ENCODE results near the gene SLC35E2B. TPM values are rescaled to one million over a fixed set of nuclear protein-coding genes. Genes with fewer than 3 reads are reported as not detected.

The SLC35E2B gene
- total RNA-seq, 1 donor from 2014 or later = 45.1 TPM

- no peak overlapping the region for H3K27ac ChIP-seq (ENCODE audit: low read depth, low read length)
- TF ChIP-seq EZH2 (IDR thresholded peaks at IDR 0.05; ENCODE audit: insufficient read depth, low read length) = no peak
- TF ChIP-seq CTCF (IDR thresholded peaks at IDR 0.05; ENCODE audit: insufficient read depth, low read depth, low read length) = no peak
- H3K4me1 ChIP-seq (ENCODE audit: insufficient read depth, low read length) = peaks cover 9% of the 10 kb centered on the region
- Mint-ChIP-seq H3K4me3 (ENCODE audit: unreplicated experiment) (no peak overlapping the region), H3K36me3 (ENCODE audit: low read depth, unreplicated experiment) (no peaks in the 10 kb centered on the region), H3K9me3 (ENCODE audit: unreplicated experiment) (no peaks in the 10 kb centered on the region), H3K27me3 (ENCODE audit: low read depth, unreplicated experiment) (no peaks in the 10 kb centered on the region), H3K4me1 (ENCODE audit: low read depth, unreplicated experiment) (peaks cover 8% of the 10 kb centered on the region), H3K27ac (ENCODE audit: unreplicated experiment) (no peak overlapping the region)
- H3K79me2 ChIP-seq (ENCODE audit: insufficient read depth, low read length) = no peaks in the 10 kb centered on the region
- H3K4me3 ChIP-seq (ENCODE audit: insufficient read depth, low read depth, low read length) = no peak overlapping the region
- no peaks in the 10 kb centered on the region for H3K9me3 ChIP-seq (ENCODE audit: insufficient read depth, low read depth, low read length)
- no peak overlapping the region for H3K4me2 ChIP-seq (ENCODE audit: low read length)
- H2AFZ ChIP-seq (ENCODE audit: low read depth, low read length) = no peak overlapping the region
- no peaks in the 10 kb centered on the region for H3K27me3 ChIP-seq (ENCODE audit: insufficient read depth, low read length)
- no peaks in the 10 kb centered on the region for H3K36me3 ChIP-seq (ENCODE audit: insufficient read depth, low read length)
- DNase-seq (ENCODE audit: low read depth) (no peak), FAIRE-seq (no peak)
- H4K20me1 ChIP-seq (ENCODE audit: insufficient read depth, low read length) = peaks cover 45% of the 10 kb centered on the region
- no peak overlapping the region for H3K9ac ChIP-seq (ENCODE audit: low read length)
Measured at GRCh38 chr1:1623631-1624442, 68.8 kb downstream of the SLC35E2B start.

GRCh38 chr1:1623181-1623630, 69.4 kb downstream of the SLC35E2B start:
- H3K4me3 Mint-ChIP-seq (ENCODE audit: unreplicated experiment) = no peak overlapping the region
- H2AFZ ChIP-seq (ENCODE audit: low read depth, low read length) = no peak overlapping the region
- DNase-seq (ENCODE audit: low read depth) (no peak), FAIRE-seq (no peak)
- no peaks in the 10 kb centered on the region for H3K9me3 ChIP-seq (ENCODE audit: insufficient read depth, low read depth, low read length)
- no peak overlapping the region for H3K4me2 ChIP-seq (ENCODE audit: low read length)
- no peak overlapping the region for H3K27ac Mint-ChIP-seq (ENCODE audit: unreplicated experiment)
- H3K27ac ChIP-seq (ENCODE audit: low read depth, low read length) = no peak overlapping the region
- H3K4me3 ChIP-seq (ENCODE audit: insufficient read depth, low read depth, low read length) = no peak overlapping the region
- peaks cover 8% of the 10 kb centered on the region for H3K4me1 Mint-ChIP-seq (ENCODE audit: low read depth, unreplicated experiment)
- H3K27me3 Mint-ChIP-seq (ENCODE audit: low read depth, unreplicated experiment) = no peaks in the 10 kb centered on the region
- no peaks in the 10 kb centered on the region for H3K9me3 Mint-ChIP-seq (ENCODE audit: unreplicated experiment)
- peaks cover 50% of the 10 kb centered on the region for H4K20me1 ChIP-seq (ENCODE audit: insufficient read depth, low read length)
- H3K79me2 ChIP-seq (ENCODE audit: insufficient read depth, low read length) = peaks cover 6% of the 10 kb centered on the region
- TF ChIP-seq EZH2 (IDR thresholded peaks at IDR 0.05; ENCODE audit: insufficient read depth, low read length) (no peak), CTCF (IDR thresholded peaks at IDR 0.05; ENCODE audit: insufficient read depth, low read depth, low read length) (no peak)
- peaks cover 9% of the 10 kb centered on the region for H3K4me1 ChIP-seq (ENCODE audit: insufficient read depth, low read length)
- no peaks in the 10 kb centered on the region for H3K36me3 Mint-ChIP-seq (ENCODE audit: low read depth, unreplicated experiment)
- H3K27me3 ChIP-seq (ENCODE audit: insufficient read depth, low read length) = no peaks in the 10 kb centered on the region
- no peaks in the 10 kb centered on the region for H3K36me3 ChIP-seq (ENCODE audit: insufficient read depth, low read length)
- H3K9ac ChIP-seq (ENCODE audit: low read length) = no peak overlapping the region

- Histone ChIP-seq H3K4me2 (ENCODE audit: low read length) (no peak overlapping the region), H3K27ac (ENCODE audit: low read depth, low read length) (no peak overlapping the region), H2AFZ (ENCODE audit: low read depth, low read length) (no peak overlapping the region), H4K20me1 (ENCODE audit: insufficient read depth, low read length) (peaks cover 54% of the 10 kb centered on the region), H3K79me2 (ENCODE audit: insufficient read depth, low read length) (peaks cover 10% of the 10 kb centered on the region), H3K9ac (ENCODE audit: low read length) (no peak overlapping the region), H3K9me3 (ENCODE audit: insufficient read depth, low read depth, low read length) (no peaks in the 10 kb centered on the region), H3K4me1 (ENCODE audit: insufficient read depth, low read length) (peaks cover 9% of the 10 kb centered on the region), H3K4me3 (ENCODE audit: insufficient read depth, low read depth, low read length) (no peak overlapping the region), H3K27me3 (ENCODE audit: insufficient read depth, low read length) (no peaks in the 10 kb centered on the region), H3K36me3 (ENCODE audit: insufficient read depth, low read length) (peaks cover under 1% of the 10 kb centered on the region)
- peaks cover 8% of the 10 kb centered on the region for H3K4me1 Mint-ChIP-seq (ENCODE audit: low read depth, unreplicated experiment)
- DNase-seq (ENCODE audit: low read depth) = no peak
- no peaks in the 10 kb centered on the region for H3K36me3 Mint-ChIP-seq (ENCODE audit: low read depth, unreplicated experiment)
- H3K27ac Mint-ChIP-seq (ENCODE audit: unreplicated experiment) = peak overlapping the region; percentile 14
- H3K27me3 Mint-ChIP-seq (ENCODE audit: low read depth, unreplicated experiment) = no peaks in the 10 kb centered on the region
- H3K9me3 Mint-ChIP-seq (ENCODE audit: unreplicated experiment) = no peaks in the 10 kb centered on the region
- no peak for FAIRE-seq
- TF ChIP-seq EZH2 (IDR thresholded peaks at IDR 0.05; ENCODE audit: insufficient read depth, low read length) = no peak
- no peak for TF ChIP-seq CTCF (IDR thresholded peaks at IDR 0.05; ENCODE audit: insufficient read depth, low read depth, low read length)
- no peak overlapping the region for H3K4me3 Mint-ChIP-seq (ENCODE audit: unreplicated experiment)
Measured at GRCh38 chr1:1622788-1623094, 69.9 kb downstream of the SLC35E2B start.
